ENCODE results near the gene THBS1. TPM values are rescaled to one million over a fixed set of nuclear protein-coding genes. Genes with fewer than 3 reads are reported as not detected.

THBS1 gene
- total RNA-seq, 1 experiment from 2014 or later, result 305 TPM

- peaks cover 13% of the 10 kb centered on the region for H3K79me2 ChIP-seq (ENCODE audit: low read length)
- no peak overlapping the region for H2AFZ ChIP-seq (ENCODE audit: low read length)
- no TSS peak for BruUV-seq (replicated peaks)
- no peak overlapping the region for H3K9ac ChIP-seq (ENCODE audit: low read length)
- ChIA-PET POLR2A (ENCODE audit: unreplicated experiment) (no interaction called here), CTCF (no interaction called here)
- H3K4me3 ChIP-seq (ENCODE audit: low read length), result no peak overlapping the region
- peaks cover 20% of the 10 kb centered on the region for H3K4me1 ChIP-seq (ENCODE audit: insufficient read depth, low read length)
- intact Hi-C loops (cut with micrococcal nuclease), result no loop called here
- H3K27ac ChIP-seq (ENCODE audit: low read length), result no peak overlapping the region
- no peak for TF ChIP-seq EZH2 (IDR thresholded peaks at IDR 0.05; ENCODE audit: low read length, unreplicated experiment)
- peaks cover 97% of the 10 kb centered on the region for H3K36me3 ChIP-seq (ENCODE audit: low read depth, low read length)
- no peaks in the 10 kb centered on the region for H3K9me2 ChIP-seq (replicated peaks; ENCODE audit: low read length)
- DNase-seq (peak; percentile 38), ATAC-seq (no peak)
- peaks cover 45% of the 10 kb centered on the region for H4K20me1 ChIP-seq (ENCODE audit: low read length)
- H3K9me3 ChIP-seq (ENCODE audit: low read length), result no peaks in the 10 kb centered on the region
- peaks cover 37% of the 10 kb centered on the region for H3F3A ChIP-seq (ENCODE audit: low read length, unreplicated experiment)
- H3K27me3 ChIP-seq (ENCODE audit: low read length), result no peaks in the 10 kb centered on the region
- H3K4me2 ChIP-seq (ENCODE audit: low read length), result no peak overlapping the region
These were observed 11.6 kb downstream of the THBS1 start for GRCh38 chr15:39592500-39592899.

- no peaks in the 10 kb centered on the region for H3K27me3 ChIP-seq (ENCODE audit: low read length)
- H3K4me1 ChIP-seq (ENCODE audit: insufficient read depth, low read length), result peaks cover 20% of the 10 kb centered on the region
- peaks cover 39% of the 10 kb centered on the region for H3F3A ChIP-seq (ENCODE audit: low read length, unreplicated experiment)
- H2AFZ ChIP-seq (ENCODE audit: low read length), result no peak overlapping the region
- DNase-seq, result peak; percentile 1
- no peak overlapping the region for H3K4me3 ChIP-seq (ENCODE audit: low read length)
- BruUV-seq (replicated peaks), result no TSS peak
- peaks cover 93% of the 10 kb centered on the region for H3K36me3 ChIP-seq (ENCODE audit: low read depth, low read length)
- ATAC-seq, result no peak
- H3K9ac ChIP-seq (ENCODE audit: low read length), result no peak overlapping the region
- intact Hi-C loops (cut with micrococcal nuclease), result no loop called here
- H3K9me3 ChIP-seq (ENCODE audit: low read length), result no peaks in the 10 kb centered on the region
- no peak overlapping the region for H3K27ac ChIP-seq (ENCODE audit: low read length)
- H3K79me2 ChIP-seq (ENCODE audit: low read length), result peaks cover 6% of the 10 kb centered on the region; the same call in 1 of the 2 replicates
- no peaks in the 10 kb centered on the region for H3K9me2 ChIP-seq (replicated peaks; ENCODE audit: low read length)
- peaks cover 39% of the 10 kb centered on the region for H4K20me1 ChIP-seq (ENCODE audit: low read length)
- no peak for TF ChIP-seq EZH2 (IDR thresholded peaks at IDR 0.05; ENCODE audit: low read length, unreplicated experiment)
- no peak for TF ChIP-seq EZH2phosphoT487 (IDR thresholded peaks at IDR 0.05; ENCODE audit: borderline replicate concordance, low read length)
- TF ChIP-seq CTCF (conservative IDR thresholded peaks at IDR 0.05; ENCODE audit: low read depth, low read length), result no peak
- H3K4me2 ChIP-seq (ENCODE audit: low read length), result no peak overlapping the region
- ChIA-PET POLR2A (ENCODE audit: unreplicated experiment) (no interaction called here), CTCF (no interaction called here)
These were observed 12.3 kb downstream of the THBS1 start for GRCh38 chr15:39593071-39593655.

GRCh38 chr15:39593656-39594445, 13.0 kb downstream of the THBS1 start:
- peaks cover 86% of the 10 kb centered on the region for H3K36me3 ChIP-seq (ENCODE audit: low read depth, low read length)
- DNase-seq (peak; percentile 7), ATAC-seq (no peak)
- H3K4me3 ChIP-seq (ENCODE audit: low read length), result no peak overlapping the region
- peaks cover 3% of the 10 kb centered on the region; the same call in 1 of the 2 replicates for H3K79me2 ChIP-seq (ENCODE audit: low read length)
- no peak overlapping the region for H2AFZ ChIP-seq (ENCODE audit: low read length)
- peaks cover 20% of the 10 kb centered on the region for H3K4me1 ChIP-seq (ENCODE audit: insufficient read depth, low read length)
- H3K4me2 ChIP-seq (ENCODE audit: low read length), result no peak overlapping the region
- ChIA-PET POLR2A (ENCODE audit: unreplicated experiment) (no interaction called here), CTCF (no interaction called here)
- TF ChIP-seq CTCF (conservative IDR thresholded peaks at IDR 0.05; ENCODE audit: low read depth, low read length), result 0 out of 2 replicates have a peak, but pooled peaks have one; percentile 11
- TF ChIP-seq EZH2 (IDR thresholded peaks at IDR 0.05; ENCODE audit: low read length, unreplicated experiment), result no peak
- BruUV-seq (replicated peaks), result no TSS peak
- H3K27me3 ChIP-seq (ENCODE audit: low read length), result no peaks in the 10 kb centered on the region
- intact Hi-C loops (cut with micrococcal nuclease), result no loop called here
- no peaks in the 10 kb centered on the region for H3K9me3 ChIP-seq (ENCODE audit: low read length)
- no peaks in the 10 kb centered on the region for H3K9me2 ChIP-seq (replicated peaks; ENCODE audit: low read length)
- peaks cover 32% of the 10 kb centered on the region for H4K20me1 ChIP-seq (ENCODE audit: low read length)
- peaks cover 40% of the 10 kb centered on the region for H3F3A ChIP-seq (ENCODE audit: low read length, unreplicated experiment)
- H3K27ac ChIP-seq (ENCODE audit: low read length), result no peak overlapping the region
- H3K9ac ChIP-seq (ENCODE audit: low read length), result no peak overlapping the region

Measured in PC-3 (cell line).